Ammon's horn (tissue), 1 donor: Measurements from ENCODE around the gene USP14.

Experiments used
- DNase-seq: peaks from one replicate; pipeline ENCODE4 v3.0.0-alpha.2; 2016; ENCODE audit warnings: low spot score

The USP14 gene

DNA sequence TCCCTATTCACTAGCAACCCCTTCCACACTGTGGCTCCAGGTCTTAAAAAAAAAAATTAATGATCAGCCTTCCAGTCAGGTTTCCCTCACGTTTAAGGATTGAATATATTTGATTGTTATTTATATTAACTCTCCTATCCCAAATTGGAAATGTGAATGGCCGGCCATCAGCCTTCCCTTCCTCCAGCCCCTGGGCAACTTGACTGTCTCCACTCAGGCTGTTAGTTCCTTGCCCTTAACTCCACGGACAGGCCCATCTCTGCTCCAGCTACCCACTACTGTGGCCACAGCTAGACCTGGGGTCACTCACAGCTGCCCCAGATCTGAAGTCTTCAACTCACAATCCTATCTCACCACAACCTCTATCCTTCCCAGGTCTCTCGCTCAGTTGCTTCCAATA lies 69.5 kb downstream of the USP14 start:
- no peak for DNase-seq

DNA sequence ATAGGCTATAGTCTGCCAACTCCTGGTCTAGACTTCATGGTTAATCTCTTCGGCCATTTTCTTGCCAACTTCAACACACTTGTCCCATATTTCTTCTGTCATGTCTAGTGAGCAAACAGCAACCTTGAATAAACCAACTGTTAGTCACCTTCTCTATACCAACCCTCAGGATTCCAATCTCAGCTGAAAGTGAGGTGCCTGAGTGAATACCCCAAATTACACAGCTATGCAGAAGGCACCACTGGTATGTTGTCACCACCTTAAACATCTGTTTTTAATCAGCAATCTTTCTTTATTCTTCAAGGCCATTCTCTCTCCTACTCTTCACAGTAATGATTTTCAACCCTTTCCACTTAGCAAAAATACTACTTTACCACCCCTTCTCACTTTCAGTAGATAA lies 70.2 kb downstream of the USP14 start:
- no peak for DNase-seq

DNA sequence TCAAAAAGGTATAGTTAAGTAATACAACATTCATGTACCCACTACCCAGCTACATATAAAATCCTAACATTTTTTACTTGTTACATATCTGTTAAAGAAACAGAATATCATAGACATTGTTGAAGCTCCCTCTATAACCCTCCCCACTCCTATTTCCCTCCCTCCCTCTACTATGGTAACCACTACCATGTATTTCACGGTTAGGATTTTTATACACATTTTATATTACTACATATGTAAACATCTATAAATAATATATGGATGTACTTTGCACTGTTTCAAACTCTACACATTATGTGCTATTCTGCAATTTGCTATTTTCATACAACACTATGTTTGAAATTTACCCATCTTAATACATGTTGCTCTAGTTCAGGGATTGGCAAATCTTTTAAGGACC lies 73.2 kb downstream of the USP14 start:
- DNase-seq = no peak

DNA sequence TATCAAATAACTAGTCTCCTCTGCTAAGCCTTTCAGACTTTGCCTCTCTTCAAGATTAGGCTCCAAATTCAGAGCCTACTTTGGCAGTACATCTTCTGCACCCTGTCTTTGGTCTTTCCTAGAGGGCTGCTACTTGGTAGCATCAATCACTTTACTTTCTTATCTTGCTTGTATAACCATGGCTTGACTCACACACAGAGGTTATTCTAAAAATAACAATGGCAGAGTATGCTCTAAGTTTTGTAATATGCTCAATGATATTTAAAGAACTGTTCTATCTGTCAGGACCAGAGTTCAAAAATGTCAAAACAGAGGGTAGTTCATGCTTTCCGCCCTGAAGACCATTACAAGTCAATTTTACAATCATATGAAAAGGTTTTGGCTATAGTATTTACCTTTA lies 81.8 kb downstream of the USP14 start:
- DNase-seq = no peak

DNA sequence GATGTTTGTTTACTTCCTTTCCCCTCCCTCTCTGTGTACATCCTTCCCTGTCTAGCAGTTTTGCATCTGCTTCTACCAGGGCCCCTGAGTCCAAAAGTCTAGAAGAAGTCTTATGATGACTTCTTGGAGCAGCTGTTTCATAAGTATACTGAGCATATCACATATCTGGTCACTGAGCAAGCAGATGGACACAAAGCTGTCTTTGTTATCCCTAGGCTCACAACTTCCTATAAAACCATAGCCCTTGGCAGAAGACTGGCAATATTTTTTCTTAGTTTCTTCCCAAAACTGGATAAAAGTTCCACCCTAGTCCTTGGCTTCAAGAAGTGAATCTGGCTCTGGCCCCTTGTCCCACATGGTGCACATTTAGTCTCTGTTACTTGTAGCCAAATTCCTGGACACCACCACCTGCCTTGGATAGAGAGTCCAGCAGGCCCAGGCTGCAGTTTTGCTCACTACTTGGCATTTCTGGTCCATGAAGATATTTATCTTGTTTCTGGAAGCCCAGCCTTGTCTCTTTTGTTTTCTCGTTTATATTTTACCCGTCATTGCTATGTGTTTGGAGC lies 87.0 kb downstream of the USP14 start:
- peak; percentile 4 for DNase-seq

DNA sequence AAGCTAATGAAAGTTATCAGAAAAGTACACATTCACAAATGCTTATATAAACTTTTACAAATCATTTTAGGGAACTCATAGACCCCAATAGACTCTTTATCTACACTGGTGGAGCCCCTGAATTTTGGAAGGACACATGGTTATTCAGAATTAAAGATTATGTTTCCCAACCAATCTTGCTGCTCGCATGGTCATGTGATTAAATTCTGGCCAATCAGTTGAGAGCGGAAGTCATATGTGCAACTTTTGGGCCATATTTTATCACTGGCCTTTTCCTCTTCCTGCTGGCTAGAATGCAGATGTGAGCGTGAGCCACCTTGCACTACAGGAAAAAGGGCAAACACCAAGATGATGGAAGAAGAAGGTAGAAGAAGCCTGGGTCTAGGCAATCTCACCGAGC lies 89.7 kb downstream of the USP14 start:
- DNase-seq = no peak

DNA sequence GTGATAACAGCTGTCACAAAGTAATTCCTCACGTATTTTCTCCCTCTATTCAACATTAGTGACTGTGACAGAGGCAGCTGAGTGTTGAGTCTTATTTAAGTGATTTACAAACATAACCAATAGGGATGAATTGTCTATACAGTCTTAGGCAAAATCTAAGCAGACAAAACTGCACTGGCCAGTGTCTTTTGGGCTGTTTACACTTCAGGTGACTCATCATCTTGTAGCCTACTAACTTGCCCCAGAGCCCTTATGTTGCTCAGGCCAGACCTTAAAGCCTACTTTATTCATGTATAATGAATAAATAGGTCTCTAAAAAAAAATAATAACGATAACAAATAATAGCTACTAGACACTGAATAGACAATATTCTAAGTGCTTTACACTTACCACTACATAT lies 92.3 kb downstream of the USP14 start:
- no peak for DNase-seq

DNA sequence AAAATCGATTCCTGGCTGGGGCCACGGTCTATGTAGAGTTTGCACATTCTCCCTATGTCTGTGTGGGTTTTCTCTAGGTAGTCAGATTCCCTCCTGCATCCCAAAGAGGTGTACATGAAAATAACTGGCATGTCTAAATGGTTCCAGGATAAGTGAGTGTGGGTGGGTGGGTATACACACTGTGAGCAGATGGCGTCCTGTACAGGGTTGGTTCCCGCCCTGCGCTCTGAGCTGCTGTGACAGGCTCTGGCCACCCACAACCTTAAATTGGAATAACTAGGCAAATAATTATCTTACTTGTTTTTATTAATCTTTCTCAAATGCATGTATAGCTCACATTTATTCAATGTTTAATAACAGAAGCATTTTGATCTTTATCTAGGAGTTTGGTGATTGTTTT lies 93.2 kb downstream of the USP14 start:
- peak; percentile 55 for DNase-seq

DNA sequence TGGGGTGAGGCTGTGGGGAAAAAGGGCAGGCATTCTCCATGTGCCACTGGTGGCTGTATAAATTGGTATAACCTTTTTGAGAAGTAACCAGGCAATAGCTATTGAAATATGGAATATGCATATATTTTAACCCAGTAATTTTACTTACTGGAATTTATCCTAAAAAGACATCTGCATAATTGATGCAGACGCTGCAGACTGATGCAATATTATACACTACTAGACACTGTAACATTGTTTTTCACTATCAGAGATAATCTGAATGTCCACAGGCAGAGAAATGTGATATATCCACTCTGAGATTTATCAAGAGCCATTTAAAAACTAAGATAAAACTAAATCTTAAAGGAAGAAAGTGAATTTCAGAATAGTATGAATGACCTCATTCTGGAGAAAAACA lies 94.8 kb downstream of the USP14 start:
- no peak for DNase-seq

DNA sequence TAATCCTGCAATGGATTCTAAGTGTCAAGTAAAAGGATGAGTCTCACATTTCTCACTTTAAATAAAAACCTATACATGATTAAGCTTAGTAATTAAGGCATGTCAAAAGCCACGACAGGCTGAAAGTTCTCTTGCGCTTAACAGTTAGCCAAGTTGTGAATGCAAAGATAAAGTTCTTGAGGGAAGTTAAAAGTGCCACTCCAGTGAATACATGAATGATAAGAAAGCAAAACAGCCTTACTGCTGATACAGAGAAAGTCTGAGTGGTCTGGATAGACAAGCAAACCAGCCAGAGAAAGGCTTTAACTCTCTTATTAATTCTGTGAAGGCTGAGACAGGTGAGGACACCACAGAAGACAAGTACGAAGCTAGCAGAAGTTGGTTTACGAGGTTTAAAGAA lies 96.8 kb downstream of the USP14 start:
- no peak for DNase-seq

DNA sequence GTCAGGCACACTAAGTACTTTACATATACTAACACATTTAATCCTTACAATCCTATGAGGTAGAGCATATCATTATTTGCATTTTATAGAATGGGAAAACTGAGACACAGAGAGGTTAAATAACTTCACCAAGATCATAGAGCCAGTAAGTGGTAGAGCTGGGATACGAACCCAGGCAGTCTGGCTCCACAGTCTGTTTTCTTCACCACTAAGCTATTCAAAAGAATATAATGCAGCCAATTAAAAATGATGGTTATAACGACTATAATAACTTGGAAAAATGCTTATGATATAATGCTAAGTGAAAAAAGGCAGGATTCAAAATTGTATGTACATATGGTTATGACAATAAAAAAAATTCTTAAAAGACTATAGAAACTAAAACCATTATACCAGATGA lies 102.2 kb downstream of the USP14 start:
- DNase-seq = no peak

DNA sequence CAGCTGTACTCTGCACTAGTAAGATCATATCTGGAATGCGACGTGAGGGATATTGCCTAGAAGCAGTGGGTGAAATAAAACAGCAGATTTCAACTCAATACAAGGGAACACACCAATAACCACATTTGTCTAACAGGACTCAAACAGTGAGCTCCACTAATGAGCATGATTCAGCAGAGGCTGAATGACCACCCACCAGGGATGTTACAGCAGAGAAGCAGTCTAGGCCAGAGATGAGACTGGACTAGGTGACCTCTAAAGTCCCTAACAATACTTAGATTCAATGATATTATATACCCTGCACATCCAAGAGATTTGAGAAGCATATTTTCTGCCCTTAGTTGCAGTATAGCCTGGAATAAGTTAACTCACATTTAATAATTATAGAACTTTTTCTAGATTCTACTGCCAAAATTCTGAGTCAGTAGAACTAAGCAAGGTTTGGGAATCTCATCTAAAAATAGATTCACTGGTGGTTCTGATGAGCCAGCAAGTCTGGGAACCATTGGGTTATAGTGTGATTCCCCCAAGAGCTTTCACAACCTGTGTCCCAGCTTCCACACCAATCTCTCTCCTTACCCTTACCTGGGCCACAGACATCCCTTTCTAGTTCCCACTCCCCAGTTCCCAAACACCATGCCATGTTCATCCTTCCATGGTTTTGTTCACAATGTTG lies 103.2 kb downstream of the USP14 start:
- DNase-seq = peak; percentile 13
